ENCODE data around the gene ZNF865.

ZNF865 gene

DNA sequence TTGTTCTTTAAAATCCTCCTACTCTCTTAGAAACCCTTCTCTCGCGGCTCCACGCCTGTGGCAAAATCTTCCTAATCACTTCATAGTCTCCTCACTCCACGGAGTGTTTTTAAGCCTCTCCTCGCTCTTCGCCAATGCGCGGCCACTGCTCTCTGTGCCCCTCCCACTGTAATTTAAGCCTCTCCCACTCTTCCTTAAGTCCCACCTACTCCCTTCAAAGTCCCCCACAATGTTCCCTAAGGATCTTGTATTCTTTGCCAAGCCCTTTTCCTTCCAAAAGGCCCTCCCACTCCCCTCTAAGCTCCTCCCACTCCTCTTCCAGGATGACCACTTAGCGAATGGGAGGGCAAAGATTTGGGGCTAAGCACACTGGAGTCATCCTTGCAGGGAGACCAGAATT is 7.4 kb upstream of the ZNF865 start:
- peak overlapping the region; percentile 32 to 91 (median 34) for H3K4me3 Mint-ChIP-seq
- peaks cover 46% of the 10 kb centered on the region for H3K36me3 Mint-ChIP-seq (ENCODE audit: low read depth)
- H3K27ac Mint-ChIP-seq = peak overlapping the region in 2 of 3 experiments; percentile 40 to 81
- H3K27me3 Mint-ChIP-seq (ENCODE audit: low read depth) = no peaks in the 10 kb centered on the region
- H3K9me3 Mint-ChIP-seq = no peaks in the 10 kb centered on the region
- TF ChIP-seq, protein P1, sequence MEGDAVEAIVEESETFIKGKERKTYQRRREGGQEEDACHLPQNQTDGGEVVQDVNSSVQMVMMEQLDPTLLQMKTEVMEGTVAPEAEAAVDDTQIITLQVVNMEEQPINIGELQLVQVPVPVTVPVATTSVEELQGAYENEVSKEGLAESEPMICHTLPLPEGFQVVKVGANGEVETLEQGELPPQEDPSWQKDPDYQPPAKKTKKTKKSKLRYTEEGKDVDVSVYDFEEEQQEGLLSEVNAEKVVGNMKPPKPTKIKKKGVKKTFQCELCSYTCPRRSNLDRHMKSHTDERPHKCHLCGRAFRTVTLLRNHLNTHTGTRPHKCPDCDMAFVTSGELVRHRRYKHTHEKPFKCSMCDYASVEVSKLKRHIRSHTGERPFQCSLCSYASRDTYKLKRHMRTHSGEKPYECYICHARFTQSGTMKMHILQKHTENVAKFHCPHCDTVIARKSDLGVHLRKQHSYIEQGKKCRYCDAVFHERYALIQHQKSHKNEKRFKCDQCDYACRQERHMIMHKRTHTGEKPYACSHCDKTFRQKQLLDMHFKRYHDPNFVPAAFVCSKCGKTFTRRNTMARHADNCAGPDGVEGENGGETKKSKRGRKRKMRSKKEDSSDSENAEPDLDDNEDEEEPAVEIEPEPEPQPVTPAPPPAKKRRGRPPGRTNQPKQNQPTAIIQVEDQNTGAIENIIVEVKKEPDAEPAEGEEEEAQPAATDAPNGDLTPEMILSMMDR (IDR thresholded peaks at IDR 0.05; ENCODE audit: unreplicated experiment in 3 of 3) = no peak
- H3K4me1 Mint-ChIP-seq = peaks cover 12% of the 10 kb centered on the region

DNA sequence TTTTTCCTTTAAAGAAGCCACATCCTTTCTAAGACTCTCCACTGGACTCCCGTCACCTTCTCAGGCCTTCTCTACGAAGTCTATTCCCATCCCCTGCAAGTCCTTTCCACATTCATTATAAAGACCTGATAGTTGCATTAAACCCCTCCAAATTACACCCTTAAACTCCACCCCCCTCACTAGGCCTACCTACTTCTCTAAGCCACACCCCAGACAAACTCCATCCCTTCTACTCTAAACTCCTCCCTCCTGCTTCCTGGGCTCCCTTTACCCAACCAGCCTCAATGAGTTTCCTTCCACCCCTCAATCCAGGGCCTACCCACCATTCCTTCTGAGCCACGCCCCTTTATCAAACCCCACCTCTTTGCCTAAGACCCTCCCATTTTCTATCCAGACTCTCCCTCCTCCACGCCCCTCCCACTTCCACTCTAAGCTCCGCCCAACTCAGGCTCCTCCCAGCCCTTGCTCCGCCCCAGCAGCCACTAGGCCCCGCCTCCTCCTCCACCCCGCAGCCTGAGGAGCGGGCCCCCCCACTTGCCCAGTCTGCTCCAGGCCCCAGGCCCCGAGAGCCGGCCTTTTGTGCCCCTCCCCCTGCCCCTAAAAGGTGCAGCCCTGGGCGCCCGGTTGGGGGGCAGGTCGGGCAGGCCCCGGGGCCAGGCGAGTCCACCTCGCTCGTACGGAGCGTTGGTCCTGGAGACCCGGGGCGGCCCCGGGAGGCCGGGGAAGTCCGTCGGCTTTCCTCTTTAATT is 6.6 kb upstream of the ZNF865 start:
- Mint-ChIP-seq H3K9me3 (no peaks in the 10 kb centered on the region), H3K36me3 (ENCODE audit: low read depth) (peaks cover 41% of the 10 kb centered on the region), H3K27ac (peak overlapping the region; percentile 100), H3K4me3 (peak overlapping the region; percentile 91 to 99 (median 97)), H3K27me3 (ENCODE audit: low read depth) (no peaks in the 10 kb centered on the region), H3K4me1 (peaks cover 12% of the 10 kb centered on the region)
- TF ChIP-seq, protein P1 (IDR thresholded peaks at IDR 0.05; ENCODE audit: unreplicated experiment in 3 of 3) = no peak

DNA sequence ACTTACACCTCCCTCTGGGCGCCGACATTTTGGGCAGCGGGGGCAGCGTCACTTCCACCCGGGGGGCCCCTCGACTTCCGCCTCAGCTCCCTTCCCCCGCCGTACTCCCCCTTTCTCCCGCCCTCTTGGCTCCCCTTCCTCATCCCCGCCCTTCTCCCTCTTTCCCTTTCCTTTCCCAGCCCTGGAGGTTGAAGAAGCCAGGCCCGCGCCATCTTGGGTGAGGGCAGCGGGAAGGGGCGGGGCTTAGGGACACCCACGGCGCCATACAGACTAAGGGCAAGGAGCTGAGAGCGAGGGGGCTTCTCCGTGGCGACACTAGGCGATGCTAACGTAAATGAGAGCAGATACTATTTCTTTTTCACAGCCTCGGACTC is 6.0 kb upstream of the ZNF865 start, which contains the start of gene FIZ1:
FIZ1 (minus strand) TSS at position 50 of the 374 bp plus-strand sequence. CDS start 1,652 bp downstream, outside the sequence.
- Mint-ChIP-seq H3K4me1 (peaks cover 12% of the 10 kb centered on the region), H3K36me3 (ENCODE audit: low read depth) (peaks cover 40% of the 10 kb centered on the region), H3K27ac (peak within 1 kb of the TSS; percentile 100), H3K27me3 (ENCODE audit: low read depth) (no peaks in the 10 kb centered on the region), H3K4me3 (peak within 1 kb of the TSS; percentile 91 to 99 (median 97)), H3K9me3 (no peaks in the 10 kb centered on the region)
- TF ChIP-seq, protein P1 (IDR thresholded peaks at IDR 0.05; ENCODE audit: unreplicated experiment in 3 of 3) = no peak

DNA sequence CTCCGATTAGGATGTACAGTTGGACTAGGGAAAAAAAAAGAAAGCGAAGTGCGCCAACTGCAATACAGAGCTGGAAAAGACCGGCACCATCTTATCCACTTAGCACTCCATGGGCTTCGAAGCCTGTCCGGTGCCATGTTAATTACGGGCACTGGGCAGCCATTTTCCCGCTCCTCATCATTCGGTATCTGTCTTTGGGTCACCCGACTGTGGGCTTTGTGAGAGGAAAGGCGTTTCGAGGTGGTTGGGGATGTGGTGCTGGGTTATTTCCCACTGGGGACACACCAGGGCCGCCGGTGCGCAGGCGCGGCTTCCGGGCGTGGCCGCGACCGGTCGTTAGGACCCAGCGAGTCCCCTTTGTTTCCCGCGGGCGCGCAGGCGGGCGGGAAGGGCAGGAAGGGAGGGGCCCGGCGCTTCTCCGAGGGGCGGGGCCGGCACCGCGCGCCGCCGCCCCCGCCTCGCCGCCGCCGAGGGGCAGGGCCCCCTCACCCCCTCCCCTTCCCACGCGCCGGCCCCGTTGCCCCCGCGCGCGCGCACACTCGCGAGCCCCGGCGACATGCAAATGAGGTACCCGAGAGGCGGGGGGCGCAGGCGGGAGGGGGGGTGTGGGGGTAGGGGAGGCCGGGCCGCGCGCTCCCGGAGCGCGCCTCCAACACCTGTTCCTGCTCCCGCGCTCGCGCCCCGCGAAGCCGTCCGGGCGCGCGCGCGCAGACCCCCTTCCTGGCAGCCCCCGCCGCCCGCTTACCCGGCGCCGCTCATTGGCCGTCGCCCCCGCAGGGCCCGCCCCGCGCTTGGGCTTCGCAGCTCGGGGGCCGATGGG is 5.4 kb upstream of the ZNF865 start, which contains the start of gene ZNF524:
ZNF524 (plus strand) TSS at position 447 of the 820 bp plus-strand sequence. CDS start 1,825 bp downstream, outside the sequence.
- H3K27me3 Mint-ChIP-seq (ENCODE audit: low read depth) = no peaks in the 10 kb centered on the region
- peak within 1 kb of the TSS; percentile 100 for H3K27ac Mint-ChIP-seq
- H3K4me3 Mint-ChIP-seq = peak within 1 kb of the TSS; percentile 91 to 99 (median 97)
- TF ChIP-seq, protein P1 (IDR thresholded peaks at IDR 0.05; ENCODE audit: unreplicated experiment in 3 of 3) = no peak
- peaks cover 17% of the 10 kb centered on the region for H3K4me1 Mint-ChIP-seq
- no peaks in the 10 kb centered on the region for H3K9me3 Mint-ChIP-seq
- H3K36me3 Mint-ChIP-seq (ENCODE audit: low read depth) = peaks cover 34% of the 10 kb centered on the region

DNA sequence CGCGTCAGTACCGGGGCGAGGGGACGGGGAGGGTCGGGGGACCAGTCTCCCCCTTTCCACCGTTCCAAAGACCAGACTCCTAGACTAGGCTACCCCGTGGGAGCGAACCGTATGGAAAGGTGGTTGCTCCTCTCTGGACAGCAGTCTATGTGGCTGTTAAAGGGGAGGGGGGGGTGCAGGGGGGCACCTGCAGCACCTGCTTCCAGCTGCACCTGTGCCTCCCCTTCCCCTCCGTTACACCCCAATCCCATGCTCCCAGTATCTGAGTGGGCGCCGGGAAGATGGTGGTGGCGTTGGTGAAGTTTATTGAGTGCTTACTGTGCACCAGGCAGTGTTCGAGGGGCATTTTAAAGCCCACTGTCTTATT is 4.8 kb upstream of the ZNF865 start:
- Mint-ChIP-seq H3K27me3 (ENCODE audit: low read depth) (no peaks in the 10 kb centered on the region), H3K27ac (peak overlapping the region; percentile 87 to 94 (median 91)), H3K4me3 (peak overlapping the region; percentile 79 to 90 (median 87)), H3K9me3 (no peaks in the 10 kb centered on the region), H3K36me3 (ENCODE audit: low read depth) (peaks cover 28% of the 10 kb centered on the region), H3K4me1 (peaks cover 14% of the 10 kb centered on the region)
- TF ChIP-seq, protein P1 (IDR thresholded peaks at IDR 0.05; ENCODE audit: unreplicated experiment in 3 of 3) = no peak

All from nephron (organoid).